PC-3 (cell line): ENCODE measurements around the gene DICER1.

ENCODE experiments used
- CTCF ChIP-seq: fragments of 300-600 bp; sonication (generic); conservative IDR thresholded peaks from 2 replicates; pipeline ENCODE4 v1.5.1; 2017; ENCODE audit warnings: antibody characterized with exemption, low read depth, mild to moderate bottlenecking, low read length
- EZH2 ChIP-seq: fragments of 300-600 bp; sonication (generic); IDR thresholded peaks from one replicate; pipeline ENCODE4 v1.6.1; 2017; ENCODE audit warnings: antibody characterized with exemption, mild to moderate bottlenecking, low read length; ENCODE audit not compliant: unreplicated experiment

- no peak for TF ChIP-seq CTCF
- TF ChIP-seq EZH2: no peak
These were observed 72.0 kb downstream of the DICER1 start for GRCh38 chr14:95085321-95085720.
